ENCODE measurements around the gene OVAAL.

OVAAL gene

GRCh38 chr1:180571060-180571831, 12.5 kb downstream of the OVAAL start:
- DNase-seq = no peak

DNA sequence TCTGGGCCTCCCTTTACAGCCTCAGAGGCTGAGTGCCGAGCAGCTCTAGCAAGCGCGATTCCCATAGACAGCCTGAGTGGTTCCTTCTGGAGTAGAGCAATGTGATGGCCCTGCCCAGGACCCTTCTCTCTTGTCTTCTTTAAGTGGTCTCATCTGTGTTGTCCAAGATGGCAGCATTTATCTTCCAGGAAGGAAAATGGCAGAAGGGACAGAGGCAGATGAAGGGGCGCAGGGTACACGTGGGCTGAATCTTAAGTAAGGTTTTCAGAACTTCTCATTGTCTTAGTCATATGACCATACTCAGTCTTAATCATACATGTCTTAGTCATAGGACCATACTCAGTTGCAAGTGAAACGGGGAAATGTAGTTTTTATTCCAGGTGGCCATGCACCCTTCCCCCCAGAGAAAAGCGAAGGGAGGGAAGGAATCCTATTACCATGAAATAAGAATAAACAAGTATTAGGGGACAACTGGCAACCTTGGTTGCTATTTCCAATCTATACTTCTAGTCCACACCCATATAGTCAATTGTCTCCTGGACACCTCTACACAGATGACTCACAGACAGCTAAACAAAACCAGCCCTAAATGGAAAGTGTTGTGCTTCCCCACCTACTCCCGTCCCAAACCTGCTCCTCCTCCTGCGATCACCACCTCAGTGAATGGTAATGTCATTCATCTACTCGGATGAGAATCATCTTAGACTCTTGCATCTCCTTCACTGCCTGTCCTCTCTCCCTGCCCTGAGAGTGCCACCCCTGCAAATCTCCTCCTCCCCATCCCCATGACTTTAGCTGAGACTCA, 13.3 kb downstream of the OVAAL start:
- DNase-seq = peak; percentile 71

DNA sequence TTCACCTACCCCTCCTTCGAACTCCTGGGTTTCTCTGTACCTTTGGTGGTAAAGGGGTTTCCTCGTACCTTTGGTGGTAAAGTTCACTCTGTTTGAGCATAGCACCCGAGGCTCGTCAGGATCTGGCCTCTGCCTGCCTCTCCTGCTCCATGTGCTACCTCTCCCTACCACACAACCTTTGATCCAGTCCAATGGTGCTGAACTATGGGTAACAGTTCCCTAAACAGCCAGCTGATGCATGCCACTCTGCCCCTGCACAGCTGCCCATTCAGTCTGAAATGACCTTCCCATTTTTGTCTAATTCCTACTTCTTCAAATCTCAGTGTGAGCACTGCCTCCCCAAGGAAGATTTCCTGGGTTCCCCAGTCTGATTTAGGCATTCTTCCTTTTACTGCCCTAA, 14.0 kb downstream of the OVAAL start:
- no peak for DNase-seq

DNA sequence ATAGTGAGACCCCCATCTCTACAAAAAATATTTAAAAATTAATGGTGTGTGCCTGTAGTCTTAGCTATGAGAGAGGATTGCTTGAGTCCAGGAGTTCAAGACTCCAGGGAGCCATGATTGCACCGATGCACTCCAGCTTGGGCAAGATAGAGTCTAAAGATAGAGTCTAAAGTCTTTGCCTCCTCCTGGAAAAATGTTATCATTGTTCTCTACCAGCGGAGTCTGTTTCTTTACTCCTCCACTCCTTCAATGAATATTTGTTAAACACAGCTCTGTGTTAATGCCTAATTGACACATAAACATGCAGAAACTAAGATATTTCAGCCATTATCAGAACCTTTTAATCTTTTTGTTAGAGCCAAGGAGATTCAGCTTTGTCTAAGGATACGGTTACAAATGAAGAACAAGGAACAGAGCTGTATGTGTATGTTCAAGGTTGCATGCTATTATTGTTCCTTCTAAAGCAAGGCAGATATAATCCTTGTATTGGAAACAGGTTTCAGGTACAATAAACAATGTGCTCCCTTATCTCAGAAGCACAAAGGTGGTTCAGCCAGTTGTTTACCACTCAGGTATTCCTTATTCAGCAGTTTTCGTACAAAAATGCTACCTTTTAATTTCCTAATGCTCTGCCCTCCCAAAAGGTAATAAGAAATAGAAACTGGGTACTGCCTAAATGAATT, 15.4 kb downstream of the OVAAL start:
- no peak for DNase-seq

DNA sequence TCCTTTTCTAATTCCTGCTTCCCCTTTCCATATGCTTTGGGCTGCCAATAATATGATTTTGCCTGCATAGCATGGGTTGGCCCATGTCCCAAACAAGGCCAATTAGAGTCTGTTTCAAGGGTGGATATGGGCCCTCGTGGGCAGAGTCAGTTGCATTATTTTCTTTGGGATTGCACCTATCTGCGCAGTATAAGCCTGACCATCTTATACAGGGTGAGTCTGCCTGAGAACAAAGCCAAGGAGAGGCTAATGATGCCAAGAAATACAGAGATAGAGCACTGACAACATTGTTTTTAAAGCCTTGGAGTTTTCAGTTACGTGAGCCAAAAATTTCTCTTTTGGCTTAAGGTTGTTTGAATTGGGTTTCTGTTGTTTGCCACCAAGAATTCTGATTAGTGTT, 18.6 kb downstream of the OVAAL start:
- DNase-seq = no peak

GRCh38 chr1:180579961-180580611, 21.3 kb downstream of the OVAAL start:
- DNase-seq = peak; percentile 8

DNA sequence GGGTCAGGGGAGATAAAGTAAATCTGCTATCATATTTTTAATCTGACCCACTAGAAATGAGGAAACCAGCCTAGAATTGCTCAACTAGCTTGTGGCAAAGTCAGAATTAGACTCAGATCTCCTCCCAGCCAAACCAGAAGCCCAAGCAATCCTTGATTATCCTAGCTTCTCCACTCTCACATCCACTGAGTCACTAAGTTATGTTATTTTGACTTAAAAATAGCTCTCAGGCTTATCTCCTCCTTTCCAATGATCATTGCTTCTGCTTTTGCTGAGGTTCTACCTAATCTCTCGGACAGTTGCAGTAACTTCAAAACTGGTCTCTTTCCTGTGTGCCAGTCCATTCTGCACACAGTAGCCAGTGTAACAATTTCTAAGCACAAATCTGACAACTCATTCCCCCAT, 22.9 kb downstream of the OVAAL start:
- DNase-seq = no peak

DNA sequence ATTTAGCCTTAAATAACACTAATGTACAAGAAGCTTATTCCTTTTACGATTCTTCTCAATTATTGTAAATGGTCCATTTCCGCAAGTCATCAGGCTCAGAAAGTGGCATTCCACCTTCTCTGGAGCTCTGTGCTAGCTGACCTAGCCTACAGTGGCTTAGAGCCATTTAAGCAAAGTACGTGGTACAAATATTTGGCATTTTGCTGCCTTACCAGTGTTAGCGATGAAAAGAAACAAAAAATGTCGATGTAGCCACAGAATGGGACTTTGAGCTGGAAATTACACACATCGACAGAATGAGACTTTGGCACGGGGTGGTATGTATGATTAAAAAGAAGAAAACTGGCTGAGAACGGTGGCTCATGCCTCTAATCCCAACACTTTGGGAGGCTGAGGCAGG, 26.1 kb downstream of the OVAAL start:
- DNase-seq = no peak

- no peak for DNase-seq
Observed at GRCh38 chr1:180585994-180586359, 27.2 kb downstream of the OVAAL start.

GRCh38 chr1:180586671-180587155, 27.9 kb downstream of the OVAAL start:
- peak; percentile 36 for DNase-seq

- DNase-seq = no peak
Observed at GRCh38 chr1:180588121-180588520, 29.4 kb downstream of the OVAAL start.

DNA sequence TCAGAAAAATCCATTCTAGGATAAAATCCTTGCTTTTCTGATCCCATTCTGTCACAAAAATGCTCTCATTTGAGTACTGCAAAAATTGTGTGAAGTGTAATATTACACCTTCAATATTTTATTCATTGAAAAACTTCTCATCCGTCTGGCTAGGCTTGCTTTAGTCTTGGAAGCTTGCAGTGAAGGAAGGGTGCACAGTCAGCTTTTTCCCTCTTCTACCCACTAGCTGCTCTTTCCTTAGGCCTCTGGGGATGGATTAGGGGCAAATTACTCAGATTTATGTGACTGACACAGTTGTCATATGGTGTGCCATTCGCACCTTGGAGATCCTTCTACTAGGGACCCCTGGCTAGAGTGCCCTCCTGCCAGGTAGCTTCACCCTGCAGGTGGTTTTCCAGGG, 32.1 kb downstream of the OVAAL start:
- no peak for DNase-seq

DNA sequence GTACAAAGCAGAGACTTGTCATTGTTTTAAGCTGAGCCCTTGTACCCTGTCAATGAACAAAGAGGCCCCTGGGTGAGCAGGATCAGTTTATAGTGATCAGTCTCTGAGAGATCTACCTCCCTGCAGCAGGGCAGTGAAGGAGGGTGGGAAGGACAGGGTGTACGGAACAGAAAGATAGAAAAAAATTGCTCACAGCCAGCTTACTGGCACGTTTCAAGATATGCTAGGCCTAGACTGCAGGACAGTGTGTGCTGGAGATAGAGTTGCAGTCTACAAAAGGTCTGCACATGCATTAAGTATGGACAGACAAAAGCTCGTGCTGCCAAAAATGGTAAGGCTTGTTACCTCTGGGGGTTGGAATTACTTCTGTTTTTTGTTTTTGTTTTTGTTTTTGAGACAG, 34.6 kb downstream of the OVAAL start:
- DNase-seq = no peak

GRCh38 chr1:180594723-180595122, 36.0 kb downstream of the OVAAL start:
- no peak for DNase-seq

- no peak for DNase-seq
Observed at GRCh38 chr1:180595966-180596365, 37.2 kb downstream of the OVAAL start.

DNA sequence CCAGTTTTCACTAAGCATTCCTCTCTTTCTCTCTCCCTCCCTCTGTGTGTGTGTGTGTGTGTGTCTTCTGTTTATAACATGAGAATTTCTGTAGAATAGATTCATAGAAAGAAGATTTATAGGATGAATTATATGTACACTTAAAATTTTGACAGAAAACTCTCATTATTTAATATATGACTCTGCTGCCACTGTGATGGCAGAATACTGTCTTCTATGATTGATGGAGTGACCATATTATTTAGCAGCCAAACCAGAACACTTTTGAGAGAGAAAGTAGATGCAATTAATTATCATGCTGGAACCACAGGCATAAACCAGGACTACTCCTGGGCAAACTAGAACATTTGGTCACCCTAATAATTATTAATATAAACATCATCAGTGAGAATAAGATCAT, 38.8 kb downstream of the OVAAL start:
- DNase-seq = no peak

GRCh38 chr1:180598333-180598974, 39.7 kb downstream of the OVAAL start:
- no peak for DNase-seq

- no peak for DNase-seq
Observed at GRCh38 chr1:180600343-180600742, 41.6 kb downstream of the OVAAL start.

DNA sequence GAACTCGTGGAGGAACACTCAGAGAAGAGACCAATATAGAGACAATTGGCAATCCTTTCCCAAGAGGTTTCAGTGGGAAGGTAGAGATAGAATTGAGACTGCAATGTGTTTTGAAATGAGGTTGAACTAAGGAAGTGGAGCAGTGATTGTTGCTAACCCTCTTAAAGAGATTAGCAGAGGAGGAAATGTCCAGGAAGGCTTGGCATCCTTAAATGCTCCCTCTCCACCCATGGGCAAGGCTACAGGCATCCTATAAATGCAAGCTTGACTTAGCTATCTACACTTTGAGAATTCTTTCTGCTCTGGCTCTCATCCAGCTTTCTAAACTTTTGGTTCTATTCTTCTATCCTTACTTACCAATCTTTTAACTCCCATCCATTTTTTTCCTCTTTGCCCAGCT, 42.7 kb downstream of the OVAAL start:
- DNase-seq = no peak

GRCh38 chr1:180603223-180603849, 44.6 kb downstream of the OVAAL start:
- DNase-seq = no peak

- no peak for DNase-seq
Observed at GRCh38 chr1:180603850-180604226, 45.1 kb downstream of the OVAAL start.

DNA sequence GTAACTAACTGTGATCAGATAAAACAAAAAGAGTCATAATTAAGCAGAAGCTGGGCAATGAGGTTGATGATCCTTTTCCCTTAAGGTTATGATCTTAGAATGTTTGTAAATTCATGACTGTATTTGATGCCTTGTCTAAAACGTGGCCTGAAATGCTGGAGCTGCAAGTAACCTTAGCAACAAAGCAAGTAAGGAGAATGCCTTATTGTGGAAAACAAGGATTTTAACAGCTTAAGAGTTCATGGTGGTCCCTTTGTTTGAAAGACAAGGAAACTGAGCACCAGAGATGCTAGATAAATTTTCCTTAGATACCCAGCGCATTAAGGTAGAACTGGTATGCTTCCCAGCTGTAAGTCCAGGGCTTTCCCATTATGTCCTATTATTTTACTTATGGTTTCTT, 47.4 kb downstream of the OVAAL start:
- DNase-seq = no peak

Data from activated CD4-positive, alpha-beta T cell treated with anti-CD3 and anti-CD28 coated beads, Interleukin-2, amount 50 U/mL, for 16 hours (primary cell).